Natural killer cell (primary cell): Measurements from ENCODE around the gene SP2. TPM values are rescaled to one million over a fixed set of nuclear protein-coding genes. Genes with fewer than 3 reads are reported as not detected.

Experiments
- ATAC-seq, 3 donors: fragments of 150-1000 bp in 2 of 3; fragments of 200-7000 bp in 1 of 3; cut with Tn5 transposase; 1 replicate in 1 of 3; 2 replicates in 2 of 3; pipeline ENCODE4 v1.10.0; 2021; ENCODE audit warnings: mild to moderate bottlenecking in 2 of 3, moderate library complexity in 2 of 3
- DNase-seq, 2 donors: peaks; one replicate each; pipeline versions ENCODE4 v3.0.0 to v3.0.0-alpha.2; 2013 to 2021; ENCODE audit warnings: mixed read lengths in 1 of 2
- H3K27ac ChIP-seq: one replicate; pipeline ENCODE4 v1.5.1; 2013; ENCODE audit warnings: mild to moderate bottlenecking, low read length
- H3K27me3 ChIP-seq: one replicate; pipeline ENCODE4 v1.6.1; 2013; ENCODE audit warnings: low read length; ENCODE audit not compliant: control insufficient read depth, insufficient read depth
- H3K36me3 ChIP-seq: one replicate; pipeline ENCODE4 v1.6.1; 2013; ENCODE audit warnings: low read length; ENCODE audit not compliant: control insufficient read depth, insufficient read depth
- H3K4me1 ChIP-seq: one replicate; pipeline ENCODE4 v1.6.1; 2013; ENCODE audit warnings: low read length; ENCODE audit not compliant: control insufficient read depth, insufficient read depth
- H3K4me3 ChIP-seq: one replicate; pipeline ENCODE4 v1.5.1; 2013; ENCODE audit warnings: low read length
- H3K9me3 ChIP-seq: one replicate; pipeline ENCODE4 v1.6.1; 2013; ENCODE audit warnings: low read length; ENCODE audit not compliant: control insufficient read depth, insufficient read depth
- H3K27ac Mint-ChIP-seq, 2 donors: one replicate each; pipeline ENCODE4 v1.8.0; 2022; ENCODE audit warnings: mild to moderate bottlenecking in 2 of 2, mixed read lengths in 2 of 2, moderate library complexity in 1 of 2
- H3K27me3 Mint-ChIP-seq, 2 donors: one replicate each; pipeline ENCODE4 v1.8.0; 2022; ENCODE audit warnings: low read depth in 2 of 2, mixed read lengths in 2 of 2
- H3K36me3 Mint-ChIP-seq: one replicate; pipeline ENCODE4 v1.8.0; 2022; ENCODE audit warnings: mixed read lengths
- H3K4me1 Mint-ChIP-seq, 2 donors: one replicate each; pipeline ENCODE4 v1.8.0; 2022; ENCODE audit warnings: mixed read lengths in 2 of 2
- H3K4me3 Mint-ChIP-seq: one replicate; pipeline ENCODE4 v1.8.0; 2022; ENCODE audit warnings: mild to moderate bottlenecking, moderate library complexity, mixed read lengths
- H3K9me3 Mint-ChIP-seq, 2 donors: one replicate each; pipeline ENCODE4 v1.8.0; 2022; ENCODE audit warnings: mixed read lengths in 2 of 2
- WGBS: methylation state at CpG from one replicate; pipeline ENCODE4 v1.1.7; 2013; ENCODE audit warnings: missing lambda C conversion rate; ENCODE audit not compliant: insufficient coverage; 5-methylcytosine and 5-hydroxymethylcytosine counted together
- intact Hi-C: fragments of 100-400 bp; cut with micrococcal nuclease; formaldehyde crosslinking; loops from one replicate; pipeline ENCODE4 v1.14.2; 2022
- total RNA-seq, 4 donors: library from RNA; stranded (reverse); fragments of 120-200 nt in 1 of 4; gene quantifications; one replicate each; pipeline versions ENCODE4 v1.2.3 to v1.2.4, GENCODE V29; 2013 to 2022
- TF ChIP-seq, protein P1 (sequence below): fragments of 200-600 bp; IDR thresholded peaks from one replicate; pipeline ENCODE4 v1.8.0; 2022; ENCODE audit warnings: antibody characterized with exemption

The SP2 gene
- total RNA-seq, 3 donors from 2014 or later (not counting 1 experiment from before 2014, with no cell fraction given): 29.4 to 44.1 (median 33.1) TPM

DNA sequence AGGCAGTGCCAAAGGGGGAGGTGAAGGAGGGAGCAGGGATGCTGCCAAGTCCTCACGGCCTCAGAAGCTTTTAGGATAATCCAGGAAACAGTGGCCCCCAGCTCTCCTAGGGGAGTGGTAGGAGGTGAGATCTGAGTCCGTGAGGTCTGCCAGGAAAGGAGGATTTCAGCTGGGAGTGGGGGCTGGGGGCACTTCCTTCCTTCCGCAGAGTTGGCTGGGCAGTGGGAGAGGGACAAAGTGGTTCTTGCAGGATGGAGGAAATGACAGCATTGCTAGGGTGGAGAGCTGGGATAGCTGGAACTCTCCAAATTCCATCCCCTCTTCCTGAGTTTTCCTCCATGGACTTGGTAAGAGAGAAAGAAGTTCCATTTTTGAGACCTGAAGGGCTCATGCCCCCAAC lies 40.3 kb upstream of the SP2 start:
- H3K36me3 Mint-ChIP-seq: no peaks in the 10 kb centered on the region
- 72% methylated on average over 3 of the region's 3 CpGs for WGBS
- no peaks in the 10 kb centered on the region for H3K9me3 Mint-ChIP-seq
- peaks cover 10 to 12% of the 10 kb centered on the region in 2 donors for H3K4me1 Mint-ChIP-seq
- H3K27ac Mint-ChIP-seq: no peak overlapping the region
- Histone ChIP-seq H3K4me1 (peaks cover 14% of the 10 kb centered on the region), H3K9me3 (no peaks in the 10 kb centered on the region), H3K4me3 (no peak overlapping the region), H3K27ac (no peak overlapping the region), H3K36me3 (no peaks in the 10 kb centered on the region), H3K27me3 (peaks cover 25% of the 10 kb centered on the region)
- intact Hi-C loops: no loop called here
- H3K27me3 Mint-ChIP-seq: peaks cover 68 to 78% of the 10 kb centered on the region in 2 donors
- DNase-seq (no peak), ATAC-seq (no peak)
- TF ChIP-seq, protein P1, sequence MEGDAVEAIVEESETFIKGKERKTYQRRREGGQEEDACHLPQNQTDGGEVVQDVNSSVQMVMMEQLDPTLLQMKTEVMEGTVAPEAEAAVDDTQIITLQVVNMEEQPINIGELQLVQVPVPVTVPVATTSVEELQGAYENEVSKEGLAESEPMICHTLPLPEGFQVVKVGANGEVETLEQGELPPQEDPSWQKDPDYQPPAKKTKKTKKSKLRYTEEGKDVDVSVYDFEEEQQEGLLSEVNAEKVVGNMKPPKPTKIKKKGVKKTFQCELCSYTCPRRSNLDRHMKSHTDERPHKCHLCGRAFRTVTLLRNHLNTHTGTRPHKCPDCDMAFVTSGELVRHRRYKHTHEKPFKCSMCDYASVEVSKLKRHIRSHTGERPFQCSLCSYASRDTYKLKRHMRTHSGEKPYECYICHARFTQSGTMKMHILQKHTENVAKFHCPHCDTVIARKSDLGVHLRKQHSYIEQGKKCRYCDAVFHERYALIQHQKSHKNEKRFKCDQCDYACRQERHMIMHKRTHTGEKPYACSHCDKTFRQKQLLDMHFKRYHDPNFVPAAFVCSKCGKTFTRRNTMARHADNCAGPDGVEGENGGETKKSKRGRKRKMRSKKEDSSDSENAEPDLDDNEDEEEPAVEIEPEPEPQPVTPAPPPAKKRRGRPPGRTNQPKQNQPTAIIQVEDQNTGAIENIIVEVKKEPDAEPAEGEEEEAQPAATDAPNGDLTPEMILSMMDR: no peak
- no peak overlapping the region for H3K4me3 Mint-ChIP-seq

DNA sequence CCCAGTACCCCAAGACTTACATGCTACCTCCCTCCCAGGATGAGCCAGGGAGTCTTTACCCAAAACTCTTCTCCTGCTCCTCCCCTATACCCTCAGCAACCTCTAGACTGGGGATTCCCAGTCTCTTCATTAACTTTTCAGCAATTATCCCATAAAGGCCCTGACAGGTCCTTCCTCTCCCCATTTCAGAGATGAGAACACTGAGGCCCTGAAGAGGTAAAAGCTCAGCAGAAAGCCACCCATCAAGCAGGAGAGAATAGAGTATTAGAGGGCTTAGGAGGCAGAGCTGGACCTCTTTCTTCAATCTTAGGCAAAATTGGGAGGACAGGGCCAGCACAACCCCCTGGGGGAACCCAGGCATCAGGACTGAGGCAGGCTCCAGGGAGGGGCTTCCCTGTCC lies 39.2 kb upstream of the SP2 start:
- Mint-ChIP-seq H3K9me3 (no peaks in the 10 kb centered on the region), H3K27me3 (peaks cover 65 to 76% of the 10 kb centered on the region in 2 donors), H3K4me3 (no peak overlapping the region), H3K36me3 (no peaks in the 10 kb centered on the region), H3K4me1 (peaks cover 8% of the 10 kb centered on the region in 2 donors), H3K27ac (no peak overlapping the region)
- TF ChIP-seq, protein P1: no peak
- ATAC-seq: no peak
- intact Hi-C loops: no loop called here
- no peak overlapping the region for H3K27ac ChIP-seq
- H3K36me3 ChIP-seq: no peaks in the 10 kb centered on the region
- DNase-seq: no peak
- H3K4me1 ChIP-seq: peaks cover 6% of the 10 kb centered on the region
- H3K4me3 ChIP-seq: no peak overlapping the region
- H3K27me3 ChIP-seq: peaks cover 20% of the 10 kb centered on the region
- no peaks in the 10 kb centered on the region for H3K9me3 ChIP-seq

DNA sequence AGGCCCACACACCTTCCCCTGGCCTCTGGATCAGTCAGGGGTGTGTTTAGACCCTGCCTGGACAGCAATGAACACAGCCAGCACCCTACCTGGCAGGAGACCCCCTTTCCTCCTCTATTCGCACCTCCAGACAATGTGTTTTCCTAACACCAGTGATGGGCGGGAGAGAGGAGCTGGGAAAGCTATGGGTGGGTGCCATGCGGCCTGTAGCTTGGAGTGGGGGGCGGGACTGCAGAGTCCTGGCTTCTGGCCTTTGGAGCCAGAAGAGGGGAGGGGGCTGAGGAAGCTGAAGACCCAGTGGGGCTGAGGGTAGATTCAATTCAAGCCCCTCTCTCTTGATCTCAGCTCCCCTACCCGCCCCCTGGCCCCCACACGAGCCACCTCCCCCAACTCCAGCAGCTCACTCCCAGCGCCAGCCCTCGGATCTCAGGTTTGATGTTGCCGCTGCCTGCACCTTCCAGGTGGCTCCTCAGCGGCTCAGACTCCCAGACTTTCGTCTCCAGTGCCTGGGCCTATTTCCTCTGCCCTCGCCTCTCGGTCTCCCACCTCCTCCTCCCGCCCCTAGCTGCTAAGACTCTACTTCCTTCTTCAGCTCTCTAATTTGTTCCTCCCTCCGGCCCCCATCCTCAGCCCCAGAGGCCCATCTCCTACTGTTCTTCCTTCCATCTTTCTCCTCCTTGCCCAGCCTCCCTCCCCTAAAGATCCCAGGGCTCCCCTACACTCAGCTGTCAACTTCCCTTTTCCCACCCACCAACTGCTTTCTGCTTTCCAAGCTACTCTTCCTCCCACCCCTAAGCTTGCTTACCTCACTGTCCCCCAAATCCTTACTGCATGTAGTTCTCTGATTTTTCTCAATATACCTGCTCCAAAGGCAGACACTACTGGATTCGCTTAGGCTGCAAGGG lies 38.2 kb upstream of the SP2 start:
- H3K4me1 ChIP-seq: no peaks in the 10 kb centered on the region
- H3K36me3 ChIP-seq: no peaks in the 10 kb centered on the region
- ATAC-seq: no peak
- Mint-ChIP-seq H3K27ac (no peak overlapping the region), H3K27me3 (peaks cover 56 to 67% of the 10 kb centered on the region in 2 donors), H3K4me3 (no peak overlapping the region), H3K4me1 (no peaks in the 10 kb centered on the region), H3K36me3 (no peaks in the 10 kb centered on the region), H3K9me3 (no peaks in the 10 kb centered on the region)
- DNase-seq: no peak
- whole genome bisulfite sequencing: 61% methylated on average over 16 of the region's 16 CpGs
- H3K4me3 ChIP-seq: no peak overlapping the region
- H3K9me3 ChIP-seq: no peaks in the 10 kb centered on the region
- H3K27ac ChIP-seq: no peak overlapping the region
- TF ChIP-seq, protein P1: no peak
- intact Hi-C loops: no loop called here
- peaks cover 10% of the 10 kb centered on the region for H3K27me3 ChIP-seq
